Gastroesophageal sphincter (tissue), 4 donors: ENCODE data around the gene TMEM178B. TPM values are rescaled to one million over a fixed set of nuclear protein-coding genes. Genes with fewer than 3 reads are reported as not detected.

Source experiments
- ATAC-seq: fragments of 150-250 bp; one replicate; pipeline ENCODE4 v1.9.1; 2016; ENCODE audit warnings: mild to moderate bottlenecking, moderate library complexity
- H3K27ac ChIP-seq, 4 donors: fragments of 200-600 bp; sonication (generic) in 3 of 4; 1 replicate in 3 of 4; 2 replicates in 1 of 4; pipeline ENCODE4 v1.5.1; 2016 to 2019
- H3K27me3 ChIP-seq: fragments of 200-600 bp; sonication (generic); one replicate; pipeline ENCODE4 v1.5.1; 2019
- H3K36me3 ChIP-seq, 2 donors: fragments of 200-600 bp; sonication (generic); one replicate each; pipeline ENCODE4 v1.5.1; 2019; ENCODE audit warnings: control low read depth in 1 of 2
- H3K4me1 ChIP-seq, 3 donors: fragments of 200-600 bp; sonication (generic); 1 replicate in 2 of 3; 2 replicates in 1 of 3; pipeline ENCODE4 v1.5.1; 2016 to 2019; ENCODE audit warnings: control low read depth in 2 of 3
- H3K4me3 ChIP-seq, 2 donors: fragments of 200-600 bp; sonication (generic); one replicate each; pipeline ENCODE4 v1.5.1; 2019; ENCODE audit warnings: mild to moderate bottlenecking in 1 of 2, moderate library complexity in 1 of 2
- H3K9me3 ChIP-seq, 3 donors: fragments of 200-600 bp; sonication (generic); one replicate each; pipeline ENCODE4 v1.5.1; 2017 to 2019; ENCODE audit warnings: control low read depth in 2 of 3
- EP300 ChIP-seq: sonication (generic); formaldehyde crosslinking; IDR thresholded peaks from one replicate; pipeline ENCODE4 v1.6.1; 2017; ENCODE audit warnings: antibody characterized with exemption, mild to moderate bottlenecking
- POLR2A ChIP-seq, 2 donors: fragments of 450-650 bp; IDR thresholded peaks; one replicate each; pipeline ENCODE4 v1.6.1; 2017; ENCODE audit warnings: antibody characterized with exemption in 2 of 2, mild to moderate bottlenecking in 2 of 2, moderate library complexity in 1 of 2
- POLR2AphosphoS5 ChIP-seq: sonication (generic); formaldehyde crosslinking; IDR thresholded peaks from one replicate; pipeline ENCODE4 v1.6.1; 2017; ENCODE audit warnings: antibody characterized with exemption
- WGBS, 2 donors: methylation state at CpG; one replicate each; pipeline ENCODE4 v1.1.5; 2018; ENCODE audit warnings: low coverage in 1 of 2; 5-methylcytosine and 5-hydroxymethylcytosine counted together
- total RNA-seq, 4 donors: library from RNA; depleted of rRNA; stranded (reverse); fragments of >200 nt; gene quantifications; one replicate each; pipeline ENCODE4 v1.1.0, GENCODE V29; 2016
- TF ChIP-seq, protein P1 (sequence below), 4 experiments: fragments of 200-600 bp in 2 of 4; fragments of 450-650 bp in 2 of 4; sonication (generic) in 1 of 4; IDR thresholded peaks; one replicate each; pipeline ENCODE4 v1.5.1; 2017 to 2019; ENCODE audit warnings: antibody characterized with exemption in 4 of 4, mild to moderate bottlenecking in 2 of 4, moderate library complexity in 2 of 4

The TMEM178B gene
- total RNA-seq, 4 donors from 2014 or later: 0.62 to 1.4 (median 1.0) TPM

DNA sequence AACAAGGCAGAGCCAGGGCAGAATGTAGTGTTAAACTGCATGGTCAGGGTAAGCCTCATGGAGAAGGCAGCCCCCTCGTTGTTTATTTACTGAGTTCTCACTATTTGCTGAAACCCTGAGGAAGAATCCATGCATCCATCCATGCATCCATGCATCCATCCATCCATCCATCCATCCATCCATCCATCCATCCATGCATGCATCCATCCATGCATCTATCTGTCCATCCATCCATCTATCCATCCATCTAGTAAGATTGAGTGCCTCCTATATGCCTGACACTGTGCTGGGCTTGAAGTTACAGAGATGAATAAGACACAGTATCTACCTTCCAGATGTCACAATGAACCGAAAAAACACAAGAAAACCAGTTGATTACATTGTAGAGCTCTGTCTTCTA, 275.9 kb downstream of the TMEM178B start:
- no peak overlapping the region for H3K27ac ChIP-seq
- peaks cover 0 to 5% (median 0%) of the 10 kb centered on the region in 3 donors for H3K4me1 ChIP-seq
- H3K9me3 ChIP-seq: no peaks in the 10 kb centered on the region
- no peaks in the 10 kb centered on the region for H3K36me3 ChIP-seq
- TF ChIP-seq POLR2AphosphoS5 (no peak), POLR2A (IDR thresholded peaks at IDR 0.05) (no peak)
- no peak for ATAC-seq
- WGBS, 2 donors: 62 to 69% methylated on average over 2 of the region's 2 CpGs
- H3K4me3 ChIP-seq: no peak overlapping the region
- no peaks in the 10 kb centered on the region for H3K27me3 ChIP-seq

DNA sequence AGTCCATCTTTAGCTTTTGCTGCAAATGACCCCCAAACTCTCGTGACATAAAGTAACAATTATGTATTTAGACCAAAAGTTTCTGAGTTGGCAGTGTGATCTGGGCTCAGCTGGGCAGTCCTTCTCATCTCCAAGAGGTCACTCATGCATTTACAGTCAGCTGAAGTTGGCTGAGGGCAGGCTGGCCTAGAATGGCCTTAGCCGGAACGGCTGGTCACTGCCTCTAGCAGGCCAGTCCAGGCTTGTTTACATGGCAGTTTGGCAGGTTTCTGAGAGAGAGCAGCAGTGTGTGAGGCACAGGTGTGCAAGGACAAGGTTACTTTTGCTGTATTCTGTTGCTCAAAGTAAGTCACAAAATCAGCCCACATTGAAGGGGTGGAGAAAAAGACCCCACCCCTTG, 277.3 kb downstream of the TMEM178B start:
- no peak overlapping the region for H3K27ac ChIP-seq
- no peak overlapping the region for H3K4me3 ChIP-seq
- H3K4me1 ChIP-seq: peaks cover 0 to 14% (median 3%) of the 10 kb centered on the region in 3 donors
- no peak for ATAC-seq
- TF ChIP-seq, protein P1, sequence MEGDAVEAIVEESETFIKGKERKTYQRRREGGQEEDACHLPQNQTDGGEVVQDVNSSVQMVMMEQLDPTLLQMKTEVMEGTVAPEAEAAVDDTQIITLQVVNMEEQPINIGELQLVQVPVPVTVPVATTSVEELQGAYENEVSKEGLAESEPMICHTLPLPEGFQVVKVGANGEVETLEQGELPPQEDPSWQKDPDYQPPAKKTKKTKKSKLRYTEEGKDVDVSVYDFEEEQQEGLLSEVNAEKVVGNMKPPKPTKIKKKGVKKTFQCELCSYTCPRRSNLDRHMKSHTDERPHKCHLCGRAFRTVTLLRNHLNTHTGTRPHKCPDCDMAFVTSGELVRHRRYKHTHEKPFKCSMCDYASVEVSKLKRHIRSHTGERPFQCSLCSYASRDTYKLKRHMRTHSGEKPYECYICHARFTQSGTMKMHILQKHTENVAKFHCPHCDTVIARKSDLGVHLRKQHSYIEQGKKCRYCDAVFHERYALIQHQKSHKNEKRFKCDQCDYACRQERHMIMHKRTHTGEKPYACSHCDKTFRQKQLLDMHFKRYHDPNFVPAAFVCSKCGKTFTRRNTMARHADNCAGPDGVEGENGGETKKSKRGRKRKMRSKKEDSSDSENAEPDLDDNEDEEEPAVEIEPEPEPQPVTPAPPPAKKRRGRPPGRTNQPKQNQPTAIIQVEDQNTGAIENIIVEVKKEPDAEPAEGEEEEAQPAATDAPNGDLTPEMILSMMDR (IDR thresholded peaks at IDR 0.05): no peak
- TF ChIP-seq POLR2A (IDR thresholded peaks at IDR 0.05) (no peak), EP300 (no peak), POLR2AphosphoS5 (no peak)
- no peaks in the 10 kb centered on the region for H3K9me3 ChIP-seq
- no peaks in the 10 kb centered on the region for H3K36me3 ChIP-seq
- H3K27me3 ChIP-seq: no peaks in the 10 kb centered on the region
- WGBS, 2 donors: 83 to 90% methylated on average over 1 of the region's 3 CpGs

DNA sequence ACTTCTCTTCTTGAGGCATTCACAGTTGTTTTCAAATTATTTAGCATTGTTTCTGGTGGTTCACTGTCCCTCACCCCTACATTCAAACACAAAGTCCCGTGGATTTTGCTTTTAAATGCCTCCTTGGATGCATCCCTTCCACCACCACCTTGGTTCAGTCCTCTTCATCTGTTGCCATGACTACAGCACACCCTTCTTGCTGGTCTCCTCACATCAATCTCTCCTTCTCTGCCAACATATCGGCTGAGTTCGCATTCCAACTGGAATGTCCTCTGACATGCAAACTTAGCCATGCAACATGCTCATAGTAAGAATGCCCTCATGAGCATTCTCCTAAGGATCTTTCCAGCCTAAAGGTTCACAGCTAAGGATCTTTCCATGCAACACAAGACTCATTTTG, 279.1 kb downstream of the TMEM178B start:
- H3K4me1 ChIP-seq: peaks cover 0 to 19% (median 3%) of the 10 kb centered on the region in 3 donors
- no peaks in the 10 kb centered on the region for H3K27me3 ChIP-seq
- H3K36me3 ChIP-seq: no peaks in the 10 kb centered on the region
- WGBS, 2 donors: 68 to 70% methylated on average over 3 of the region's 3 CpGs
- no peak overlapping the region for H3K4me3 ChIP-seq
- no peaks in the 10 kb centered on the region for H3K9me3 ChIP-seq
- no peak for ATAC-seq
- H3K27ac ChIP-seq: no peak overlapping the region
- TF ChIP-seq EP300: no peak
- no peak for TF ChIP-seq POLR2A (IDR thresholded peaks at IDR 0.05)
- no peak for TF ChIP-seq POLR2AphosphoS5
- TF ChIP-seq, protein P1 (IDR thresholded peaks at IDR 0.05): no peak

DNA sequence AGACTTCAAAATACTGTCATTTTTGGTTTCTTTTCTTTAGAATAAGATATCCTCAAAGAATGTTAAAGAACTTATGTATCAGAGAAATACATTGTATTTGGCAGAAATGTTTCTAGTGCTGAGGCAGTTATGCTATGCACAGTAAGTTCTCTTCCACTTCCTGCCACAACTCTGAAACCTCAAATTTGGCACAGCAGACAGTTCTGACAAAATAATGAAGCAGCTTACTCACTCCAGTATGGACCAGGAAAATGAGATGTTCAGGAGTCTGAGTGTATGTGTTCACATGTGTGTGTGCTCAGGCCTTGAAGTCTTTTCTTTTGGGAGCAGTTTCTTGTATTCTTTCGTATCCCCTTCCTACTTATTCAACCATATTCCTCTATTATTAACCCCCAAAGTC, 280.4 kb downstream of the TMEM178B start:
- H3K4me3 ChIP-seq: no peak overlapping the region
- TF ChIP-seq EP300 (no peak), POLR2AphosphoS5 (no peak), POLR2A (IDR thresholded peaks at IDR 0.05) (no peak)
- TF ChIP-seq, protein P1 (IDR thresholded peaks at IDR 0.05): no peak
- no peak for ATAC-seq
- H3K27ac ChIP-seq: no peak overlapping the region
- no peaks in the 10 kb centered on the region for H3K27me3 ChIP-seq
- H3K9me3 ChIP-seq: no peaks in the 10 kb centered on the region
- H3K36me3 ChIP-seq: no peaks in the 10 kb centered on the region
- peaks cover 0 to 19% (median 3%) of the 10 kb centered on the region in 3 donors for H3K4me1 ChIP-seq
- 38 to 82% methylated on average over 1 of the region's 1 CpG for WGBS, 2 donors

DNA sequence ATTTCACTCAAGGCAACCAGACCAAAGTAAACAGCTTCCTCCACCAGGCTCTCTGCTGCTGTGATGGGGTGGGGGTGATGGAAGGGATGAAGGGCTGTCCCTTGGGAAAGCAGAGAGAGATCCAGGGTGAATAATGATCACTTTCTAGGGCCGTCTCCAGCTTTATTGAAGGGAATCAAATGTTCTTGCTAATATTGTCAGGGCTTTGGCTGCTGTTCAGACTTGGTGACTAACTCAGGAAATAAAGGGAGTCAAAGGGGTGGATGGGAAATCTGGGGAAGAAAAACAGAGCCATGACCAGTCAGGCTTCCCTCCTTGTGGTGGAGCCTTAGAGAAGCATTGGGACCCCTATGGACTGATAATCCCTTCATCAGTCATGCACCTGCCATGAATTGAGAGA, 281.2 kb downstream of the TMEM178B start:
- Histone ChIP-seq H3K36me3 (no peaks in the 10 kb centered on the region), H3K27ac (no peak overlapping the region), H3K4me1 (peaks cover 0 to 19% (median 3%) of the 10 kb centered on the region in 3 donors), H3K27me3 (no peaks in the 10 kb centered on the region), H3K4me3 (no peak overlapping the region), H3K9me3 (no peaks in the 10 kb centered on the region)
- WGBS, 2 donors: 0% methylated on average over 1 of the region's 1 CpG
- no peak for TF ChIP-seq POLR2A (IDR thresholded peaks at IDR 0.05)
- TF ChIP-seq POLR2AphosphoS5: no peak
- TF ChIP-seq EP300: no peak
- TF ChIP-seq, protein P1 (IDR thresholded peaks at IDR 0.05): no peak
- no peak for ATAC-seq
